ENCODE data around the gene PDE6D. TPM values are rescaled to one million over a fixed set of nuclear protein-coding genes. Genes with fewer than 3 reads are reported as not detected.

PDE6D gene
- total and polyA plus RNA-seq, 2 of the 4 experiments (the other 2 are of a cell fraction), result 13.8 to 24.7 TPM

- Histone ChIP-seq H3K27me3 (ENCODE audit: control insufficient read depth, insufficient read depth, low read length) (no peaks in the 10 kb centered on the region), H3K79me1 (ENCODE audit: low read depth in 1 of 2, low read length in 2 of 2) (no peaks in the 10 kb centered on the region), H3K14ac (replicated peaks; ENCODE audit: low read depth, low read length) (no peak overlapping the region), H3K4me1 (ENCODE audit: control insufficient read depth, insufficient read depth, low read length) (no peaks in the 10 kb centered on the region), H4K8ac (ENCODE audit: low read depth in 2 of 2, low read length in 2 of 2) (no peak overlapping the region), H2BK5ac (ENCODE audit: low read depth, low read length, poor library complexity, severe bottlenecking) (no peak overlapping the region), H3K23ac (ENCODE audit: low read depth, low read length) (no peak overlapping the region), H3K9me3 (ENCODE audit: control insufficient read depth, insufficient read depth, low read length) (no peaks in the 10 kb centered on the region), H2BK20ac (ENCODE audit: low read depth, low read length) (no peak overlapping the region), H2AK9ac (replicated peaks; ENCODE audit: low read depth, low read length, poor library complexity) (no peak overlapping the region), H3K4me3 (ENCODE audit: insufficient read depth, low read depth, low read length) (no peak overlapping the region), H3K27ac (ENCODE audit: insufficient read depth, low read length) (no peak overlapping the region), H2BK120ac (ENCODE audit: low read depth, low read length) (no peak overlapping the region), H3K9ac (ENCODE audit: low read depth, low read length) (no peak overlapping the region), H4K20me1 (ENCODE audit: insufficient read depth, low read length) (no peaks in the 10 kb centered on the region), H3K56ac (ENCODE audit: extremely low read depth, insufficient read depth, low read length) (no peak overlapping the region), H4K5ac (ENCODE audit: low read depth, low read length) (no peak overlapping the region), H2AK5ac (ENCODE audit: low read depth, low read length) (no peak overlapping the region), H2AFZ (replicated peaks; ENCODE audit: low read length, poor library complexity) (no peak overlapping the region), H3K9me1 (ENCODE audit: insufficient read depth, low read length) (no peaks in the 10 kb centered on the region), H3K36me3 (ENCODE audit: control insufficient read depth, insufficient read depth, low read length) (no peaks in the 10 kb centered on the region), H3K4ac (ENCODE audit: low read depth, low read length) (no peak overlapping the region), H3K18ac (ENCODE audit: low read depth, low read length) (no peak overlapping the region), H2BK15ac (ENCODE audit: low read depth, low read length) (no peak overlapping the region), H3K4me2 (ENCODE audit: low read depth, low read length) (no peak overlapping the region), H4K91ac (ENCODE audit: insufficient read depth, low read depth, low read length) (no peak overlapping the region)
- in situ Hi-C loops (cut with MboI; ENCODE audit: low sequenced_read_pairs) (no loop called here), intact Hi-C loops (cut with micrococcal nuclease) (no loop called here), dilution Hi-C loops (cut with HindIII; ENCODE audit: low sequenced_read_pairs, unreplicated experiment) (no loop called here)
- DNase-seq (no peak), ATAC-seq (ENCODE audit: low read depth) (no peak)
- no TSS peak for BruUV-seq (replicated peaks)
- ChIA-PET CTCF (no interaction called here), POLR2A (ENCODE audit: unreplicated experiment) (no interaction called here)
- WGBS, 2 experiments (ENCODE audit: extremely low coverage in 2 of 2, insufficient read length in 1 of 2), result 100% methylated on average over 1 of the region's 17 CpGs; no CpG with 5 or more reads in 1 of the 2 experiments
- TF ChIP-seq BHLHE40 (IDR thresholded peaks at IDR 0.05; ENCODE audit: low read depth, low read length) (no peak), CTCF (conservative IDR thresholded peaks at IDR 0.05; ENCODE audit: low read depth, low read length) (no peak), NFE2L2 (IDR thresholded peaks at IDR 0.05; ENCODE audit: low read depth, low read length) (no peak), FOS (IDR thresholded peaks at IDR 0.05; ENCODE audit: low read depth, low read length) (no peak), POLR2A (IDR thresholded peaks at IDR 0.05; ENCODE audit: low read depth, low read length) (no peak), CEBPB (IDR thresholded peaks at IDR 0.05; ENCODE audit: low read depth, low read length) (no peak)
- TF ChIP-seq, protein P1, sequence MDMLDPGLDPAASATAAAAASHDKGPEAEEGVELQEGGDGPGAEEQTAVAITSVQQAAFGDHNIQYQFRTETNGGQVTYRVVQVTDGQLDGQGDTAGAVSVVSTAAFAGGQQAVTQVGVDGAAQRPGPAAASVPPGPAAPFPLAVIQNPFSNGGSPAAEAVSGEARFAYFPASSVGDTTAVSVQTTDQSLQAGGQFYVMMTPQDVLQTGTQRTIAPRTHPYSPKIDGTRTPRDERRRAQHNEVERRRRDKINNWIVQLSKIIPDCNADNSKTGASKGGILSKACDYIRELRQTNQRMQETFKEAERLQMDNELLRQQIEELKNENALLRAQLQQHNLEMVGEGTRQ (IDR thresholded peaks at IDR 0.05; ENCODE audit: low read depth, low read length), result no peak
Observed at GRCh38 chr2:231688719-231689118, 92.4 kb downstream of the PDE6D start.

Data from IMR-90 (cell line).